ENCODE measurements around the gene SFTA2.
A peak's percentile ranks its signal among the peaks of the same experiment; 100 is the strongest.
"Not testable (repeated sequence)": the region's sequence is repeated elsewhere in the genome, so short reads cannot be mapped to it uniquely, and the experiment has no call there.

SFTA2 gene

GRCh38 chr6:30931969-30932645 lies at the start of gene SFTA2:
SFTA2 (minus strand) TSS chr6:30932170; CDS start chr6:30932096, 74 bp downstream.
- DNase-seq (ENCODE audit: low read depth, low spot score): no peak

GRCh38 chr6:30979690-30980089 lies 47.7 kb upstream of the SFTA2 start:
- no peak for DNase-seq (ENCODE audit: low read depth, low spot score)

GRCh38 chr6:30979141-30979540 lies 47.2 kb upstream of the SFTA2 start:
- DNase-seq (ENCODE audit: low read depth, low spot score): no peak

- no peak for DNase-seq (ENCODE audit: low read depth, low spot score)
Measured at GRCh38 chr6:30974490-30975252, 42.7 kb upstream of the SFTA2 start.

- no peak for DNase-seq (ENCODE audit: low read depth, low spot score)
Measured at GRCh38 chr6:30972816-30973215, 40.8 kb upstream of the SFTA2 start.

- no peak for DNase-seq (ENCODE audit: low read depth, low spot score)
Measured at GRCh38 chr6:30970946-30971345, 39.0 kb upstream of the SFTA2 start.

- DNase-seq (ENCODE audit: low read depth, low spot score): not testable (repeated sequence)
Measured at GRCh38 chr6:30969171-30969570, 37.2 kb upstream of the SFTA2 start.

GRCh38 chr6:30966154-30966553 lies 34.2 kb upstream of the SFTA2 start:
- no peak for DNase-seq (ENCODE audit: low read depth, low spot score)

GRCh38 chr6:30965140-30965601 lies 33.2 kb upstream of the SFTA2 start:
- no peak for DNase-seq (ENCODE audit: low read depth, low spot score)

GRCh38 chr6:30964075-30964474 lies 32.1 kb upstream of the SFTA2 start:
- peak; percentile 29 for DNase-seq (ENCODE audit: low read depth, low spot score)

- DNase-seq (ENCODE audit: low read depth, low spot score): peak; percentile 61
Measured at GRCh38 chr6:30963641-30964040, 31.7 kb upstream of the SFTA2 start.

- no peak for DNase-seq (ENCODE audit: low read depth, low spot score)
Measured at GRCh38 chr6:30962716-30963115, 30.7 kb upstream of the SFTA2 start.

GRCh38 chr6:30960907-30961673 lies 29.1 kb upstream of the SFTA2 start:
- no peak for DNase-seq (ENCODE audit: low read depth, low spot score)

- DNase-seq (ENCODE audit: low read depth, low spot score): no peak
Measured at GRCh38 chr6:30957716-30958115, 25.7 kb upstream of the SFTA2 start.

GRCh38 chr6:30955367-30956042 lies 23.5 kb upstream of the SFTA2 start:
- DNase-seq (ENCODE audit: low read depth, low spot score): peak; percentile 57

- DNase-seq (ENCODE audit: low read depth, low spot score): no peak
Measured at GRCh38 chr6:30954631-30955366, 22.8 kb upstream of the SFTA2 start.

- no peak for DNase-seq (ENCODE audit: low read depth, low spot score)
Measured at GRCh38 chr6:30951907-30952469, 20.0 kb upstream of the SFTA2 start.

- DNase-seq (ENCODE audit: low read depth, low spot score): no peak
Measured at GRCh38 chr6:30948811-30949210, 16.8 kb upstream of the SFTA2 start.

GRCh38 chr6:30947231-30947630 lies 15.3 kb upstream of the SFTA2 start:
- DNase-seq (ENCODE audit: low read depth, low spot score): no peak

GRCh38 chr6:30945281-30945680 lies 13.3 kb upstream of the SFTA2 start:
- DNase-seq (ENCODE audit: low read depth, low spot score): no peak

- DNase-seq (ENCODE audit: low read depth, low spot score): no peak
Measured at GRCh38 chr6:30944051-30944450, 12.1 kb upstream of the SFTA2 start.

Measured in astrocyte of the hippocampus (primary cell).